Non-pigmented ciliary epithelial cell (primary cell): ENCODE data around the gene SEH1L.
"Not testable (repeated sequence)": the region's sequence is repeated elsewhere in the genome, so short reads cannot be mapped to it uniquely, and the experiment has no call there.

Experiments used
- DNase-seq: peaks from one replicate; pipeline ENCODE4 v3.0.0-alpha.2; 2010; ENCODE audit warnings: low read depth

Gene SEH1L

DNA sequence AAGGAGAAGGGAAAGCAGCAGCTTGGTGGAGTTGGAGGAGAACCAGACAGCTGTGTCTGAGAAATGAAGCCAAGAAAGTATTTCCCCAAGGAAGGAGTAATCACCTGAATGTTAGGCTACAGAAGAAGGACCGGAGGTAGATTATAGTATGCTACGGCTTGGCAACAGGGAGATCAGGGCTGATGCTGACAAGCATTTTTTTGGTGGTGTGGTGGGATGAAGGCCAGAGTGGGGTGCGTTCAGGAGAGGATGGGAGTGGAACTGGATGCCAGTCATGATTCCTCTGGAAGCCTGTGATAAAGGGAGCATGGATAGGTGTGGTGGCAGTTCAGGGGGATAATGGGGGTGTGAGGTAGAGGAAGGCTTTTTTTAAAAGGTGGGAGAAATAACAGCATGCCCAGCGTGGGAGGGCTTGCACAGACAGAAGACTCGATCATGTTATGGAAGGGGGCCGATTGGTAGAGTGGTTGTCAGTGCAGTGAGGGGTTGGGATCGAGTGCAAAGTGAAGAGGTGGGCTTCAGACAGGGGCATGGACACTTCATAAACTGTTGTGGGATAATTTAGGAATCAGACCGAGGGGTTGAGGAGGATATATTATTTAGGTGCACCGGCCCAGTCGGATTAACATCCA lies 49.0 kb downstream of the SEH1L start:
- no peak for DNase-seq

DNA sequence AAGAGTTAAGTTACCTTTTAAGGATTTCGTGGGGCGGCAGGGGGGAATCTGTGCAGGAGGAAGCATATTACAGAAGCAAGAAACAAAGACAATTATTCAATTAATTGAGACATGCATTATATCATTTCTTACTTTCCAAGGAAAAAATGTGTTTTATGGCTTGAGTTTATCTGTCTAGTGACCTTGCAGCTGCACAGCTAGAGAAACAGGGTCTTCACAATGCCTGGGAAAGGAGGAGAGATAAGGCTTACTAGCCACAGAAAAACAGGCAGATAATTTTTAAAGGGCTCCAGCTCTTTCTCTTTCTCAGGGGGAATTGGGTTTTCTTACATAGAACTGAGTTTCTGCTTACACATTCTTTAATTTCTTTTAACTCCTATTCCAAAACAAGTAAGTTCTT lies 49.5 kb downstream of the SEH1L start:
- DNase-seq, result not testable (repeated sequence)

DNA sequence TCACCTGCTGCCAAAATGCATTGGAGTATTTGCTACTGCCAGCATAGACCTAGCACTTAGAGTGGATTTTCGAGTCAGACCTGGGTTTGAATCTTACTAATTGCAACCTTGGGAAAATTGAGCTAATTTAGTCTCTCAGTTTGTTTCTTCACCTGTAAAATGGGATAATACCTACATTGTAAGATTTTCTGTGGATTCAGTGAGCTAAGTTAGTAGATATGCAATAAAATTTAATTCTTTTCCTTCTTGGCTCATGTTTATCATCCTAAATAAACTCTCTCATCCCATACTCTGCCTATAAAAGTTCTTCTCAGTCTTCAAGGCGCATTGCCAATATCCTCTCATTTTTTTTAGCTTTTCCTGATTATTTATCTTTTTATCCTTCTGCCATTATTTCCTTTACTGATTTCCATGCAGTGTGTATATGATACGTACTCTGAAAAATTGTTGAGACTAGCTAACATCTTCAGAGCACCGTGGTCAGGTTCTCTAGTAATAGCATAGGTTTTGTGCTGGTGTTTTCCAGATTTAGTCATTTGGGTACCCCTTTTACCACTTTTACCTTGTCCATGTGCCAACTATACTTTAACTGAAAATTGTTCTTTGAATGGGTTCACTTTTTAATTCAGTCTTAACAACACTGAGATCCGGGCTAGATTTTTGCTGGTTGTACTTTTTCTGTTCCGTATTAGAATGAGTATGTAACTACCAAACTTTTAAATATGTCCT lies 50.7 kb downstream of the SEH1L start:
- no peak for DNase-seq

DNA sequence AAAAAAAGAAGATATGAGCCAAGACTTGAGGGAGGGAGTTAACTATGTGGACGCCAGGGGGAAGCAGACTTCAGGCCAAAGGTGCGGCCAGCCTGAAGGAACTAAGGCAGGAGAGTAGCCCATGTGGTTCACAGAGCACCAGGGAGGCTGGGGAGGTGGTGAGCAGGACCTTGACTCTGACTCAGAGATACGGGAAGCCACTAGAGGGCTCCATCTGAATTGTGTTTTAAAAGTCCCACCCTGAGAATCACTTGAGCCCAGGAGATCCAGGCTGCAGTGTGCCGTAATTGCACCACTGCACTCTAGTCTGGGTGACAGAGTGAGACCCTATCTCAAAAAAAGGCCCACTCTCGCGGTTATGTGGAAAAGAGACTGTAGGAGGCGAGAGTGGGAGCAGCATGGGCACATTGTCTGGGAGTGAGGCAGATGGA lies 55.7 kb downstream of the SEH1L start:
- peak; percentile 31 for DNase-seq

DNA sequence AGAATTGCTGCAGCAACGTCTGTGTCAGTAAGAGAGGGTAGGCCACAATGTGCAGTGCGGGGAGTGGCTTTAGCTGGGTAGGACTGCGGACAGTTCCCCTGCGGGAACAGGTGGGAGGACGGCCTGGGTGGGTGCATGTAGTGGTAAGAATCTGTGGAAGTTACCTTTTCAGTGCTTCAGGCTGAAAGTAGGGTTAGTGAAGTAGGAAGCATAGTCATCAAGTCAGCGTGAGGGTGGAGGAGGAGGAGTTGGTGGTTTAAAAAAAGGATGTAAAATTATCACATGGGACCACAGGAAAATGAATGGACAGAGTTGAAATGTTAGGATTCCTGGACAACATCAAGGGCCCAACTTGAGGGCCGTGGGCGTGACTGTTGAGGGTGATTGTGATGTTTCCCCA lies 56.6 kb downstream of the SEH1L start:
- DNase-seq, result no peak

DNA sequence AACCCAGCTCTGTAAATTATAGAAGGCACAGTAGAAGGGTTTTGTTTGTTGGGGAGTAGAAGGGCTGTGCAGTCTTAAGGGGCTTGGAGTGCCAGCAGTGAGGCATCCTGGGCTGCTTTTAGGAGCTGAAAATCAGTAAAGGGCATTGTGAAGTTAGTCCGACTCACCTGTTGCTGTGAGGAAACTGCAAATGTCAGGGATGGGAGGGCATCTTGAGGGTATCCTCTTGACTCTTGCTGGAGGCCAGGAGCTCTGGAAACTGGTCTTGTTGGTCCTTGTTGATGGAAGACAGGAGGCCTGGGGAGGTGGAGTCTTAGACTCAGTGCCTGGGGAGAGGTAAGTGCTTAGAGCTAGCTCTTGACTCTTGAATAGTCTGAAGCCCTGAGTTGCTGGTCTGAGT lies 57.5 kb downstream of the SEH1L start:
- no peak for DNase-seq

DNA sequence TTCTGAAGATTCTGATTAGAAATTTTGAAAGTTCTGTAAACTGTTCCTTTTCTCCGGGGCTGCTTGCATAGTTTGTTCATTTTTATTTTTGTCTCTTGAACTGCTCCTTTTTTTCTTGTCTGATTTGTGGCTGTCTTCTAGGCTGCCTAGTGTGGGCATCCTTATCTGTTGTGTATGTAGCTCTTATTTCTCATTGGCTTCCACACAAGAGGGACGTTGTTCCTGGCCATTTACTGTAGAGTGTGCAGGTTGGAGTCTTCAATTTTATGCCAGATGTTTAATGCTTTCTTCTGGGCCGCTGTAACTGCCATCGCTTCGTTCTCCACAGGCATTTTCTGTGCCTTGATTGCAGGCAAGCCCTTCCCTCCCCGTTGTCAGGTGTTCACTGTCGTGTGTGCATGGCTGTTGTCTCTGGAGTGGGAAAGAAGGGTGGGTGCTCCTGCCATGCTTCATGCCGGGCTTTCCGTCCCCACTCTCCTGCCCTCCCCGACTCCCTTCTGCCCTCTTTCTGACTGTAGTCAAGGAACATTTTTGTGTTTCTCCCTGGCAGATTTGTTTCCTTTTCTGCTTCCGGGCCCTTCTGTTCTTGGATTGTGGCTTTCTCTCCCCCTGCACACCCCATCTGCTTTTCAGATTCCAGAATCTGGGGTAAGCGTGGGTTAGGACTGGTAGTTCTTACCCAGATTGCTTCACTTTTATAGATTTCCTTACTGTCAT lies 58.9 kb downstream of the SEH1L start:
- DNase-seq, result no peak

DNA sequence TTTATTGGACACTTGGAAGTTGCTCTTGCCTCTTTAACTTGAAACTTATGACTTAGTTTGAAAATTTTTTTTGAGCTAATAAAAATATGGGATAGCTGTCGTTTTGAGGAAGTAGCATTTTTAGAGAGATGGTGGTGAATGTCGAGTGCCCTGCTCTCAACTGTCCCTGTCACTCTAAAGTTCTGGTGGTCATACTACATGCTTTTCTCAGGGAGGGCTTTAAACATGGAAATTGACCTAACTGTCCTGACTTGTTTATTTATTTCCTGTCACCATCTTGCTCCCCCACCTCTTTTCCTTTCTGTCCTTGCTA lies 59.4 kb downstream of the SEH1L start:
- no peak for DNase-seq

DNA sequence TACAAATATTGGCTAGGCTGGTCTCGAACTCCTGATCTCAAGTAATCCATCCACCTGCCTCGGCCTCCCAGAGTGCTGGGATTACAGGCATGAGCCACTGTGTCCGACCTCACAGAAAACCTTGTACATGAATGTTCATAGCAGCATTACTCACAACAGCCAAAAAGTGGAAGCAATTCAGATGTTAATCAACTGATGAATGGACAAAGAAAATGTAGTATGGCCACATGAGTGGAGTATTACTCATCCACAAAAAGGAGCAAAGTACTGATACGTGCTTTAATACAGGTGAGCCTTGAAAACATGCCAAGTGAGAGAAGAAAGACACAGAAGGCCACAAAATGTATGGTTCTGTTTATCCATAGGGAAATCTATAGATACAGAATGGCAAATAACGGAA lies 63.9 kb downstream of the SEH1L start:
- no peak for DNase-seq

DNA sequence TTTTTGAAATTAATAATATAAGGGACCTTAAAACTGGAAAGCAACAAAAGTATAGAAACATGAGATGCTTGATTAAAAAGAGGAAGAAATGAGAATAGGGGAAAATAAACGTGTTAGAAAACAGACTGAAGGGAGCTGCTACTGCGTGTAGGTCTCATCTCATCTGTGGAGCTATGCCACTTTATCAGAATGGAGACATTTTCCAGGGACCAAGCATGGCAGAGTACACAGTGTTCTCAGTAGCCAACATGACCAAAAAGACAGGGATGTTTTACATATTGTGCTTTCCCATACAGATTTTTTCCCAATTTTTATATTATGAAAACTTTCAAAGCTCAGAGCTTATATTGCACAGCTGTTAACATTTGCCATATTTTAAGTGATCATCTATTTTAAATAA lies 66.4 kb downstream of the SEH1L start:
- no peak for DNase-seq

DNA sequence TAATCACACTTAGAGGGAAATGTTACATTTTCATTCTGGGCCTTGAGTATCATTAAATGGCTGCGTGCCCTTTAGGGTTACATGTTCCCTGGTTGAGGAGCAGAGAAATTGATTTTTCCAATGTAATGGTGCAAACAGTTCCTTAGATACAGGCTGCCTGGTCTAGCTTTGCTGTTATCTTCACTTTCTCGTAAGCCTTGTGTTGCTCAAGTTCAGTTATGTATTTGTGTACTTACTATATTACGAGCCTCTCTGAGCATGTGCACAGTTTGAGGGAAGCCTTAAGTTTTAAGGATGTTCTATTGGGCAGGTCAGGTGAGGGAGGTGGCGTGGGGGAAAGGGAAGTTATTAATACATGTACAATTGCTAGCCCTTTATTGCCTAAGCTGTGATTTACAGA lies 67.0 kb downstream of the SEH1L start:
- no peak for DNase-seq

DNA sequence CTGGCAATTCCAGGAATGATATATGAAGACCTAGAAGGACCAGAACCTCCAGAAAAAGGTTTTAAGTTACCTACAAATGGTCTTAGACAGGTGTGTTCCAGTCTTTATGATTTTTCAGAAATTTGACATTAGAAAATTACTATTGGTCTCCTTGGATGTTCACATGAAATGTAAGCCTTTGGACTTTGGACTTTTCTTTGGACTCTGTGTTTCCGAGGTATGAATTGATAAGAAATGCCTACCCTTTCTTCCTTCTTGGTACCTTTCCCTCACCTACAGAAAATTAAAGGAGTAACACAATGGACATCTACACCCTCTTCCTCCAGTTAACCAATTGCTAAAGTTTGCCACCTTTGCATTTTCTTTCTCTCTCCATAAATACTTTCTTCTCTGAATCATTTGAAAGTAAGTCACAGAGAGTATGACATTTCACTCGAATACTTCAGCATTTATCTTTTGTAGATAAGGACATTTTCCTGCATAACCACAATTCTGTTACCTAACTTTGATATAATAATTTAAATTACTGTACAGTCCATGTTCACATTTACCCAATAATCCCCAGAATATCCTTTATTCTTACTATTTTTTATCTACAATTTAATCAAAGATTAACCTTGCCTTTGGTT lies 69.5 kb downstream of the SEH1L start:
- DNase-seq, result no peak

DNA sequence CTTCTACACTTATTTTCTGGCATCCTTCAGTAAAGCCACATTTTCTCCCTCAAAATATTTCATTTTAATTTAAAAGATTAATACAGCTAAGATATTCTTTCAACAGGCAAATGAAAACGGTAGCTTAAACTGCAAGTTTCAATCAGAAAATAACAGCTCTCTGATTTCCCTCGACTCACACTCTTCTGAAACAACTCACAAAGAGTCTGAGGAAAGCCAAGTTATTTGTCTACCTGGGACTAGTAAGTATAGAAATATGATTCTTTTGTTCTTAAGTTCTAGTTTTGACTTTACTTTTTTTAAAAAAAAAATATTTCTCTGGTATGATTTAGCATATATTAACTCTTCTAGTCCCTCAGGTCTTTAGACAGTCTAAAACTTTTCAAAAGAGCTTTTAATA lies 70.6 kb downstream of the SEH1L start:
- DNase-seq, result no peak

DNA sequence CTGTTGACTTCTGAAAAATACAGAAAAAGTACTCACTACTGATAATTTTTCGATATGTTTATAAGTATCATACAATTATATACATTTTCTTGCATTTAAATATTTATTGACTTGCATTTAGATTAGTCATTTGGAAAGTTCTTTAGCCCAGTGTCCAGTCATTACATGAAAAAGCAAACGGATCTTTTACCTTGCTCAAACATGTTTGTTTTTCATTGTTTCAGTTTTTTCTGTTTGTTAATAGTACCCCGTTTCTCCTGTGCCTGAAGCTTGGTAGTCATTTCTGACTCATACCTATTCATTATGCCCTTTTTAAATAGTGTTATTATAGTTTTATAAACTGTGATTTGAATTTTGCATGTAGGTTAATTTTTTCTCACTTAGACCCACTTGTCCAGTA lies 71.5 kb downstream of the SEH1L start:
- no peak for DNase-seq

DNA sequence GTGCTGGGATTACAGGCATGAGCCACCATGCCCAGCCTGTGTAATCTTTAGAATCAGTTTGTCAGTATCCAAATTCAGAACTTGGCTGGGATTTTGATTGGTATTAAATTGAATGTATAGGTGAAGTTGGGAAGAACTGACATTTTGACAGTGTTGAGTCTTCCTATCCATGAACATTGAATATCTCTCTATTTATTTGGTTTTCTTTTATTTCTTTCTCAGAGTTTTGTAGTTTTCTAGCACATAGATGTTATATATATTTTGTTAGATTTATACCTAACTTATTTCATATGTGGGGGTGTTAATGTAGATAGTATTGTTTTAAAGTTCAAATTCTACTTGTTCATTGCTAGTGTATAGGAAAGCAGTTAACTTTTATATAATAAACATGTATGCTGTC lies 74.8 kb downstream of the SEH1L start:
- no peak for DNase-seq

DNA sequence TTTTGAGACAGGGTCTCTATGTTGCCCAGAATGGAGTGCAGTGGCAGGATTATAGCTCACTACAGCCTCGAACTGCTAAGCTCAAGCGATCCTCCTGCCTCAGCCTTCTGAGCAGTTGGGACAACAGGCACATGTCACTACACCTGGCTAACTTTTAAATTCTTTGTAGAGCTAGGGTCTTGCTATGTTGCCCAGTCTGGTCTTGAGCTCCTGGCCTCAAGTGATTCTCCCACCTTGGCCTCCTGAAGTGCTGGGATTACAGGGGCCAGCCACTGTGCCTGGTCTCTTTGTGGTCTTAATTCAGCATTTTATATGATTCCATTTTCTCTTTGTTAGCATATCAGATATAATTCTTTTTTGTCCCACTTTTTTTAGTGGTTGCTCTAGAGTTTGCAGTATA lies 77.4 kb downstream of the SEH1L start:
- DNase-seq, result no peak

DNA sequence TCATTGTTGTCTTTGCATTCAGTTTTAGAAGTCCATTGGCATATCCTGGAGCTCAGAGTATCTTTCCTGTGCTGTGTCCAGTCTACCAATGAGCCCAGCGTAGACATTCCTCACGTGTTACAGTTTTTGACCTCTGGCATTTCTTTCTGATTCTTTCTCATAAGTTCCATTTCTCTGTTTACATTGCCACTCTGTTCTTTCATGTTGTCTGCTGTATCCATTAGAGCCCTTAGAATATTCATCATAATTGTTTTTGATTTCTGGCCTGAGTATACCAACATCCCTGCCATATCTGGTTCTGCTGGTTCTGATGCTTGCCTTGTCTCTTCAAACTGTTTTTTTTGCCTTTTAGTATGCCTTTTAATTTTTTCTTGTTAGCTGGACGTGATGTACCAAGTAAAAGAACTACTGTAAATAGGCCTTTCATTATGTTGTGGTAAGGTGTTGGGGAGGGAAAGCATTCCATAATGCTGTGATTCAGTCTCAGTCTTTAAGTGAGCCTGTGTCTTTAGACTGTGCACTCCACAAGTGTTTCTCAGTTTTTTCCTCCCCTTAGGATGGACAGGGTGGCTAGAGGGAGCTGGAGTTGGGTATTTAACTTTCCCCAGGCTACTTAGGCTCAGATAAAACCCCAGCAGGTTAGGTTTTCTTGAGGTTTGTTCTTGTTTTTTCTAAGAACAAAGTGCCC lies 78.9 kb downstream of the SEH1L start:
- no peak for DNase-seq

DNA sequence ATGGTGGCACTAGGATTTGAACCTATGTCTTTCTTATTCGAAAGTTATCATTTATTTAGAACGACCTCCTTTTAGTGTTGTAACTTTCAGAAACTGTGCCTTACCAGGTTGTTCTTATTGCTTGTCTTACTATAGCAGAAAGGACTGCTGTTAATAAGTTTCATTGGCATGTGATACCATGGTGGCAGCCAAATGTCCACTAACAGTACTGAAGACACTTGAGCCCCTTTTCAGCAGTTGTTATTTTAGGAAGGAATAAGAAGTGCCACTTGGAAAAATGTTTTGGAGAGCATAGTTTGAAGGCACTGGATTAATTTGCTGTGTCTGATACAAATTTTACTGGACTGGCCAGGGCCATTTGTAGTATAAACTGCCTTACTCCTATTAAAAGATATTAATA lies 81.1 kb downstream of the SEH1L start:
- no peak for DNase-seq

DNA sequence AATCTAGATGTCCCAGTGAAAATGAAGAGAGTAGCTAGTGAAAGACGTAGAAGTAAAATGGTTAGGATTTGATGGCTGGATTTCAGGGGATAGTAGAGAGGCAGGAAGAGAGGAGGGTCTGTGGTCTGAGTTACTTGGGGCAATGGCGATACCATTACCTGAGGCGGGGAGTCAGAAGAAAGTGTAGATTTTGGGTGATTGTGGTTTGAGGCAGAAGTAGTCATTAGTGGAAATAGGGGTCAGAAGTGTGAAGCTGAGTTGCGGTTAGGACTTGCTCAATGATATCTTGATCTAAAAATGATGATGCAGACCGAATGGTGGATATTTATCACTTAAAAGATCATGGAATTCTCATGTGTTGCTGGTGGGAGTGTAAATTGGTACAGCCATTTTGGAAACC lies 84.4 kb downstream of the SEH1L start:
- DNase-seq, result no peak

DNA sequence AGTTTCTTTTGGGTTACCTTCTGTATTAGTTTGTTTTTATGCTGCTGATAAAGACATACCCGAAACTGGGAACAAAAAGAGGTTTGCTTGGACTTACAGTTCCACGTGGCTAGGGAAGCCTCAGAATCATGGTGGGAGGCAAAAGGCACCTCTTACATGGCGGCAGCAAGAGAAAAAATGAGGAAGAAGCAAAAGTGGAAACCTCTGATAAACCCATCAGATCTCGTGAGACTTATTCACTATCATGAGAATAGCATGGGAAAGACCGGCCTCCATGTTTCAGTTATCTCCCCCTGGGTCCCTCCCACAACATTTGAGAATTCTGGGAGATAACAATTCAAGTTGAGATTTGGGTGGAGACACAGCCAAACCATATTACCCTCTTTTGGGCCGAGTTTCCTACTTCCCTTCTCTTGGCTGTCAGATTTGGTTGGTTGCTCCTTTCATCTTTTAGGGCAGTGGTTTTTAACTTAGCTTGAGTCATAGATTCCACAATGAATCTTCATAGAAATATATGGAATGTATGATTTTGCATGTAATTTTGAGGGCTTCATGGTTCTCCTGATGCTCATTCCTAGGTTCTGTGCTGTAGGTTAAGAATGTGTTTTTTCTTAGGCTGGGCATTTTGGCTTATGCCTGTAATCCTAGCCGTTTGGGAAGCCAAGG lies 87.6 kb downstream of the SEH1L start:
- DNase-seq, result no peak

DNA sequence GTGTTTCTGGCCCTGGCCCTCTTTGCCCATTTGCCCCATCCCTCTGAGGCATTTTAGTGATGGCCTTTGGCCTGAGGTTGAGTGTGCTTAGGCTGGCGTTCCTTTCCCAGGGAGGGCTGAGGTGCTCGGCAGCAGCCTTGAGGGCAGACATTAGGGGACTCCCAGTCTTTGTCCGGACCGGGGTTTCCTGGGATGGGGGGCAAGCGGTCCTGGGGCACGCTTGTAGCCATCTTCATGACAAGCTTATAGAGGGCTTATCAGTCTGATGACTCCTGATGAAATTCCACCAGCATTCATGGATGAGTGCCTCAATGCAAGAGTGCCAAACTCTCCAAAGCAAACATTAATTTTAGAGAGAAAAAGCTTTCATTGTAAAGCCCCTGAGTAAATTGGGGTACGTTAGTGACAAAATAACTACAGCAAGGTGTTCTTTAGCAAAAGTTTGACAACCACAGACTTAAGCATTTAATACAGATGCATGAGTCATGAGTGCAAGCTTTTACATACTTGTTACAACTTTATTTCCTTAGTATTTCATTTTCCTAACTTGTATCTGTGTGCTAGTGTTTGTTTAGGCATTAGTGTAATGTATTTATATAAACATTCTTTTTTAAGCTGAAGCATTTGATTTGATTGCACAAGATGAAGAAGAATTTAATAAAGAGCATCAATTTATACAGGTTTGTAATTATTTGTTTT lies 89.0 kb downstream of the SEH1L start:
- DNase-seq, result no peak
